ENCODE data around the gene MND1.

Gene MND1

GRCh38 chr4:153418121-153418520 is 73.6 kb downstream of the MND1 start:
- Histone ChIP-seq H3K18ac (ENCODE audit: low read depth in 1 of 2, low read length in 2 of 2) (no peak overlapping the region), H2BK5ac (ENCODE audit: low read depth, low read length, poor library complexity, severe bottlenecking) (no peak overlapping the region), H2AFZ (ENCODE audit: low read depth, low read length) (no peak overlapping the region), H3K14ac (ENCODE audit: low read length in 2 of 2) (no peak overlapping the region), H3K9ac (ENCODE audit: low read length) (no peak overlapping the region), H3K4me3 (ENCODE audit: insufficient read depth in 1 of 2, low read depth in 1 of 2, low read length in 2 of 2) (no peak overlapping the region), H3K9me3 (ENCODE audit: control insufficient read depth, low read length) (no peaks in the 10 kb centered on the region), H3K27ac (ENCODE audit: low read length, poor library complexity, severe bottlenecking) (no peak overlapping the region), H3K4me2 (ENCODE audit: low read length, poor library complexity, severe bottlenecking) (no peak overlapping the region), H3K36me3 (ENCODE audit: control insufficient read depth in 1 of 2, insufficient read depth in 2 of 2, low read depth in 1 of 2, low read length in 2 of 2) (no peaks in the 10 kb centered on the region), H3K4ac (ENCODE audit: low read depth in 1 of 2, low read length in 2 of 2) (no peak overlapping the region), H4K8ac (ENCODE audit: low read length) (no peak overlapping the region), H2AK5ac (ENCODE audit: low read length, severe bottlenecking) (no peak overlapping the region), H4K91ac (ENCODE audit: low read length) (no peak overlapping the region), H3K23ac (ENCODE audit: low read length in 2 of 2) (no peak overlapping the region), H3K27me3 (ENCODE audit: control insufficient read depth in 1 of 2, insufficient read depth in 1 of 2, low read length in 2 of 2) (no peaks in the 10 kb centered on the region), H2BK15ac (ENCODE audit: low read depth, poor library complexity, severe bottlenecking) (no peak overlapping the region), H2BK120ac (ENCODE audit: low read depth, low read length) (no peak overlapping the region), H2BK12ac (ENCODE audit: low read length in 2 of 2) (no peak overlapping the region), H3K79me1 (replicated peaks; ENCODE audit: low read length, poor library complexity, severe bottlenecking) (no peaks in the 10 kb centered on the region), H3K4me1 (ENCODE audit: control insufficient read depth, insufficient read depth, low read depth, low read length) (no peaks in the 10 kb centered on the region)
- peak; percentile 79 for DNase-seq
- WGBS, result 84% methylated on average over 5 of the region's 7 CpGs

- 78% methylated on average over 2 of the region's 3 CpGs for WGBS
- Histone ChIP-seq H3K4me1 (ENCODE audit: control insufficient read depth, insufficient read depth, low read depth, low read length) (no peaks in the 10 kb centered on the region), H3K4me3 (ENCODE audit: insufficient read depth in 1 of 2, low read depth in 1 of 2, low read length in 2 of 2) (no peak overlapping the region), H2AK5ac (ENCODE audit: low read length, severe bottlenecking) (no peak overlapping the region), H2BK120ac (ENCODE audit: low read depth, low read length) (no peak overlapping the region), H3K14ac (ENCODE audit: low read length in 2 of 2) (no peak overlapping the region), H3K23ac (ENCODE audit: low read length in 2 of 2) (no peak overlapping the region), H3K9ac (ENCODE audit: low read length) (no peak overlapping the region), H2BK5ac (ENCODE audit: low read depth, low read length, poor library complexity, severe bottlenecking) (no peak overlapping the region), H3K4ac (ENCODE audit: low read depth in 1 of 2, low read length in 2 of 2) (no peak overlapping the region), H2AFZ (ENCODE audit: low read depth, low read length) (no peak overlapping the region), H2BK15ac (ENCODE audit: low read depth, poor library complexity, severe bottlenecking) (no peak overlapping the region), H4K91ac (ENCODE audit: low read length) (no peak overlapping the region), H2BK12ac (ENCODE audit: low read length in 2 of 2) (no peak overlapping the region), H3K79me1 (replicated peaks; ENCODE audit: low read length, poor library complexity, severe bottlenecking) (no peaks in the 10 kb centered on the region), H3K9me3 (ENCODE audit: control insufficient read depth, low read length) (no peaks in the 10 kb centered on the region), H3K4me2 (ENCODE audit: low read length, poor library complexity, severe bottlenecking) (no peak overlapping the region), H3K36me3 (ENCODE audit: control insufficient read depth in 1 of 2, insufficient read depth in 2 of 2, low read depth in 1 of 2, low read length in 2 of 2) (no peaks in the 10 kb centered on the region), H3K27me3 (ENCODE audit: control insufficient read depth in 1 of 2, insufficient read depth in 1 of 2, low read length in 2 of 2) (no peaks in the 10 kb centered on the region), H4K8ac (ENCODE audit: low read length) (no peak overlapping the region), H3K18ac (ENCODE audit: low read depth in 1 of 2, low read length in 2 of 2) (no peak overlapping the region), H3K27ac (ENCODE audit: low read length, poor library complexity, severe bottlenecking) (no peak overlapping the region)
- DNase-seq, result no peak
These were observed 74.1 kb downstream of the MND1 start for GRCh38 chr4:153418558-153418957.

GRCh38 chr4:153419029-153419428 is 74.5 kb downstream of the MND1 start:
- Histone ChIP-seq H3K27ac (ENCODE audit: low read length, poor library complexity, severe bottlenecking) (no peak overlapping the region), H3K9me3 (ENCODE audit: control insufficient read depth, low read length) (no peaks in the 10 kb centered on the region), H3K79me1 (replicated peaks; ENCODE audit: low read length, poor library complexity, severe bottlenecking) (no peaks in the 10 kb centered on the region), H2BK15ac (ENCODE audit: low read depth, poor library complexity, severe bottlenecking) (no peak overlapping the region), H3K4ac (ENCODE audit: low read depth in 1 of 2, low read length in 2 of 2) (no peak overlapping the region), H2BK12ac (ENCODE audit: low read length in 2 of 2) (peak overlapping the region; percentile 18 to 63), H4K8ac (ENCODE audit: low read length) (peak overlapping the region; percentile 60), H3K9ac (ENCODE audit: low read length) (no peak overlapping the region), H2AK5ac (ENCODE audit: low read length, severe bottlenecking) (no peak overlapping the region), H3K27me3 (ENCODE audit: control insufficient read depth in 1 of 2, insufficient read depth in 1 of 2, low read length in 2 of 2) (no peaks in the 10 kb centered on the region), H3K4me3 (ENCODE audit: insufficient read depth in 1 of 2, low read depth in 1 of 2, low read length in 2 of 2) (no peak overlapping the region), H3K14ac (ENCODE audit: low read length in 2 of 2) (peak overlapping the region in 1 of 2 experiments; percentile 41), H4K91ac (ENCODE audit: low read length) (no peak overlapping the region), H3K18ac (ENCODE audit: low read depth in 1 of 2, low read length in 2 of 2) (no peak overlapping the region), H2AFZ (ENCODE audit: low read depth, low read length) (no peak overlapping the region), H3K4me1 (ENCODE audit: control insufficient read depth, insufficient read depth, low read depth, low read length) (no peaks in the 10 kb centered on the region), H3K23ac (ENCODE audit: low read length in 2 of 2) (no peak overlapping the region), H2BK120ac (ENCODE audit: low read depth, low read length) (no peak overlapping the region), H3K36me3 (ENCODE audit: control insufficient read depth in 1 of 2, insufficient read depth in 2 of 2, low read depth in 1 of 2, low read length in 2 of 2) (no peaks in the 10 kb centered on the region), H3K4me2 (ENCODE audit: low read length, poor library complexity, severe bottlenecking) (no peak overlapping the region), H2BK5ac (ENCODE audit: low read depth, low read length, poor library complexity, severe bottlenecking) (no peak overlapping the region)
- 93% methylated on average over 3 of the region's 5 CpGs for WGBS
- no peak for DNase-seq

- Histone ChIP-seq H3K23ac (ENCODE audit: low read length in 2 of 2) (no peak overlapping the region), H3K14ac (ENCODE audit: low read length in 2 of 2) (no peak overlapping the region), H3K36me3 (ENCODE audit: control insufficient read depth in 1 of 2, insufficient read depth in 2 of 2, low read depth in 1 of 2, low read length in 2 of 2) (no peaks in the 10 kb centered on the region), H2BK15ac (ENCODE audit: low read depth, poor library complexity, severe bottlenecking) (no peak overlapping the region), H2BK120ac (ENCODE audit: low read depth, low read length) (no peak overlapping the region), H3K4me1 (ENCODE audit: control insufficient read depth, insufficient read depth, low read depth, low read length) (no peaks in the 10 kb centered on the region), H3K4me2 (ENCODE audit: low read length, poor library complexity, severe bottlenecking) (no peak overlapping the region), H2BK12ac (ENCODE audit: low read length in 2 of 2) (no peak overlapping the region), H3K9ac (ENCODE audit: low read length) (no peak overlapping the region), H4K8ac (ENCODE audit: low read length) (no peak overlapping the region), H3K9me3 (ENCODE audit: control insufficient read depth, low read length) (no peaks in the 10 kb centered on the region), H2AK5ac (ENCODE audit: low read length, severe bottlenecking) (no peak overlapping the region), H3K4ac (ENCODE audit: low read depth in 1 of 2, low read length in 2 of 2) (no peak overlapping the region), H3K4me3 (ENCODE audit: insufficient read depth in 1 of 2, low read depth in 1 of 2, low read length in 2 of 2) (no peak overlapping the region), H3K27me3 (ENCODE audit: control insufficient read depth in 1 of 2, insufficient read depth in 1 of 2, low read length in 2 of 2) (no peaks in the 10 kb centered on the region), H3K79me1 (replicated peaks; ENCODE audit: low read length, poor library complexity, severe bottlenecking) (no peaks in the 10 kb centered on the region), H3K18ac (ENCODE audit: low read depth in 1 of 2, low read length in 2 of 2) (no peak overlapping the region), H3K27ac (ENCODE audit: low read length, poor library complexity, severe bottlenecking) (no peak overlapping the region), H4K91ac (ENCODE audit: low read length) (no peak overlapping the region), H2AFZ (ENCODE audit: low read depth, low read length) (no peak overlapping the region), H2BK5ac (ENCODE audit: low read depth, low read length, poor library complexity, severe bottlenecking) (no peak overlapping the region)
- no peak for DNase-seq
- WGBS, result over 99% methylated on average over 9 of the region's 9 CpGs
These were observed 75.3 kb downstream of the MND1 start for GRCh38 chr4:153419673-153420278.
